ENCODE data around the gene HDGF.

GRCh38 chr1:156744344-156744743, 7.1 kb downstream of the HDGF start:
- TF ChIP-seq CTCF (IDR thresholded peaks at IDR 0.05) (no peak), POLR2A (IDR thresholded peaks at IDR 0.05) (no peak)
